ENCODE measurements around the gene PLXND1.

- TF ChIP-seq CTCF (IDR thresholded peaks at IDR 0.05; ENCODE audit: low read depth, low read length): no peak
- TF ChIP-seq MYC (IDR thresholded peaks at IDR 0.05; ENCODE audit: low read depth, low read length): no peak
- no peak for TF ChIP-seq POLR2A (IDR thresholded peaks at IDR 0.05; ENCODE audit: extremely low read depth, insufficient read length)
Observed at GRCh38 chr3:129535075-129535474, 71.4 kb downstream of the PLXND1 start.

Data from NB4 (cell line).